ENCODE measurements around the gene RANBP3L.

- no peak for TF ChIP-seq HDGF (IDR thresholded peaks at IDR 0.05)
- TF ChIP-seq PURB (CRISPR knock-in tag; IDR thresholded peaks at IDR 0.05; ENCODE audit: low read depth) = no peak
- TF ChIP-seq GABPB2 (CRISPR knock-in tag; conservative IDR thresholded peaks at IDR 0.05) = no peak
- TF ChIP-seq SMAD3 (CRISPR knock-in tag; conservative IDR thresholded peaks at IDR 0.05) = no peak
- no peak for TF ChIP-seq ZNF280B (CRISPR knock-in tag; IDR thresholded peaks at IDR 0.05)
- TF ChIP-seq ETS1 (conservative IDR thresholded peaks at IDR 0.05; ENCODE audit: control insufficient read depth, low read depth, low read length) = no peak
- no peak for TF ChIP-seq MAX (CRISPR knock-in tag; IDR thresholded peaks at IDR 0.05)
- no peak for TF ChIP-seq RAD21 (CRISPR knock-in tag; conservative IDR thresholded peaks at IDR 0.05 in 1 of 2, IDR thresholded peaks at IDR 0.05 in 1 of 2)
- no peak for TF ChIP-seq CTCF (IDR thresholded peaks at IDR 0.05 in 2 of 3, conservative IDR thresholded peaks at IDR 0.05 in 1 of 3; ENCODE audit: insufficient read depth in 2 of 3, low read depth in 1 of 3, low read length in 3 of 3)
- no peak for TF ChIP-seq SMC3 (conservative IDR thresholded peaks at IDR 0.05; ENCODE audit: insufficient read depth, low read depth, low read length)
These were observed 30.7 kb downstream of the RANBP3L start for GRCh38 chr5:36270876-36271575.

Measured in K562 (cell line).